Renal cortical epithelial cell (primary cell): ENCODE data around the gene UBASH3A. TPM values are rescaled to one million over a fixed set of nuclear protein-coding genes. Genes with fewer than 3 reads are reported as not detected.

Experiments used
- DNase-seq: peaks from one replicate; pipeline ENCODE4 v3.0.0-alpha.2; 2011; ENCODE audit warnings: low read depth
- total RNA-seq: library from RNA; depleted of rRNA; stranded (reverse); fragments of >200 nt; gene quantifications from 2 replicates; pipeline ENCODE4 v1.2.3, GENCODE V29; 2014

UBASH3A gene
- total RNA-seq, 1 donor from 2014 or later, result not detected

DNA sequence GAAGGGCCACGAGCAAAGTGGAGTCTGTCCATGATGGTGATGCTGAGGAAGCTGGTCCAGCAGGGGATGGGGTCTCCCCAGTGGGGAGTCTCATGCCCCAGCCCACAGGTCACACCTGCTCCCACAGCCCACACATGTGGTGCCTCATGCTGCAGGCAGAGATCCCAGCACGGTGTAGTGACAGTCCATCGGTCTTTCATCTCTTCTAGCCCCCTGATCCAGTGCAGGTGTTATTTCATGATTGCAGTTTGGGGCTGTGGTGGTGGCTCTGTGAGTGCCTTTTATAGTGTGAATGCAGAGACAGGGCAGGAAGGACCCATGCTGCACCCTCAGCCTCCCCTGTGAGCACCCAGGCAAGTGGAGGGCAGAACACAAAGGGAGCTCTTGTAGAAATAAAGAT is 45.0 kb downstream of the UBASH3A start:
- no peak for DNase-seq

DNA sequence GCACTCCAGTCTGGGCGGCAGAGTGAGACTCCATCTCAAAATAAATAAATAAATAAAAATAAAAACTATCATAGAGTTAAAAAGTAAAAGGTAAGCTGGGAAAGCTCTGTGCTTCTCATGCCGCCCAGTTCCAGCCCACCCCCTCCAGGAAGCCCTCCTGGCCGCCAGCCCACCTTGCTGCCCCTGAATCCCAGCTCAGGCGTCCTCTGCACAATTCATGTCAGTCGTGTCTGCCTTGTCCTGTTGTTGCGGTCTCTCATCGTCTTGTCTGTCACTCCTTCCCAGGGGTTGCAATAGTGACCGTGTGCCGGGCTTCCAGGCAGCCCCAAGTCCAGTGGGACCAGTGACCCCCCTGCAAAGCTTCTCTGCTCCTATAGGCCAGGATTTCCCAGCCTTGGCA is 48.2 kb downstream of the UBASH3A start:
- no peak for DNase-seq

DNA sequence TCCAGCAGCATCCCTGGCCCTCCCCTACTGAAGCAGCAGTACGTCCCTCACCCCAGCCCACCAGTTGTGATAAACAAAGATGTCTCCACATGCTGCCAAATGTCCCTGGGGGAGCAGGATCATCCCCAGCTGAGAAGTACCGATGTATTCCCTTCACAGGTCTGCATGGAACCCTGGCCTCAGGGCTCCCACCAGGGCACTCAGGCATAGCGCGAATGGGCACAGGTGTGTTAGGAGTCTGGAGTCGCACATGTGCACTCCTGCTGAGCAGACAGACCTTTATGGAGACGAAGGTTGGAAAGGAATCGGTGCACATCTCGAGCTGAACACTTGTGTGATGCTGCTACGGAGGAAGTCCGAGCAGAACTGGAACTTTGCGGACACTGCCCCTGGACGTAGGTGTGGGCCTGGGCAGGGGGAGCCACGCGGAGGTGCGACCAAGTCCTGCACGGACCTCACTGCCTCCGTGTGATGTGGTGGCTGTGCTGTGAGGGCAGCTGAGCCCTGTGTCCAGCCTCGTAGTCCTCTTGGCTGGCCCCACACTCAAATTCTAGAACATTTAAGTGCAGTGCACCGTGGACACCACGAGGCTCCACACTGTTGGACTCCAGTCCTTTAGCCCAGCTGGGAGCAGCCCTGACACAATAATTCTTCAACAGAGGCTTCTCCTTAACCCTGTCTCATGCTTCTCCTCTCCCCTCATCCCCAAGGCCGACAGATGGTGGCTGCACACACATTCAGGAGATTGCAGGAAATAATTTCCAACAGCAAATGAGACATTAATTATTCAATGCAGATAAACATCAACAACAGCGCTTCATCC is 48.9 kb downstream of the UBASH3A start:
- no peak for DNase-seq

GRCh38 chr21:42453224-42453985 is 49.7 kb downstream of the UBASH3A start:
- DNase-seq, result no peak

- DNase-seq, result no peak
Observed at GRCh38 chr21:42453986-42454570, 50.4 kb downstream of the UBASH3A start.

DNA sequence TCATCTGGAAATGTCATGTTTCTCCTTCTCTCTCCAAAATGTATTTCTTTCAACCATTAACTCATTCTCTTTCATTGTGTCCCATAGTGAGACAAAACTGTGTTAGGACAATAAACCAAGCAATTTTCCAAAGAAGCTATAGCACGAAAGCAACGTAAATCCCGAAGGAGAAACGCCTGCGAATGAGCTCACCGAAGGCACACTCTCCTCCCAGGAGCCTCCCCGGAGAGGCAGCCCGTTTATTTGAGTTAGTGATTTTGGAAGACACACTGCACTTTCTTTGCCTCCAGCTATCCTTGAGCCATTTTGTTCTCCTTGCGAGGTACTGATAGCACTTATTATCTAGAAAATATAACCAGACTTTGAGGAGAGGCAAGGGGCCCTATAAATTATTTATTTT is 51.1 kb downstream of the UBASH3A start:
- no peak for DNase-seq

GRCh38 chr21:42455196-42455595 is 51.5 kb downstream of the UBASH3A start:
- no peak for DNase-seq

GRCh38 chr21:42455754-42456440 is 52.2 kb downstream of the UBASH3A start:
- DNase-seq, result no peak

DNA sequence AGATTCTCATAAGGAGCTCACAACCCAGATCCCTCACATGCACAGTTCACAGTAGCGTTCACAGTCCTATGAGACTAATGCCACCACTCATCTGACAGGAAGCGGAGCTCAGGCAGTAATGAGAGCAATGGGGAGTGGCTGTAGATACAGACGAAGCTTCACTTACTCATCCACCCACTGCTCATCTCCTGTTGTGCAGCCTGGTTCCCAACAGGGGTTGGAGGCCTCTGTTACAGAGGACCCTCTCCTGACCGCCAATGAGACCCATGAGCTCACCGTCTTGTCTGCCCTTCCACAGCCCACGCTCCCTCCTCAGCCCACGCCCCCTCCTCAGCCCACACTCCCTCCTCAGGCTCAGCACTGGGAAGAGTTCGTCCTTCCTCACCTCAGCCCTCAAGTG is 52.8 kb downstream of the UBASH3A start:
- DNase-seq, result no peak

- DNase-seq, result no peak
Observed at GRCh38 chr21:42459082-42459460, 55.4 kb downstream of the UBASH3A start.

DNA sequence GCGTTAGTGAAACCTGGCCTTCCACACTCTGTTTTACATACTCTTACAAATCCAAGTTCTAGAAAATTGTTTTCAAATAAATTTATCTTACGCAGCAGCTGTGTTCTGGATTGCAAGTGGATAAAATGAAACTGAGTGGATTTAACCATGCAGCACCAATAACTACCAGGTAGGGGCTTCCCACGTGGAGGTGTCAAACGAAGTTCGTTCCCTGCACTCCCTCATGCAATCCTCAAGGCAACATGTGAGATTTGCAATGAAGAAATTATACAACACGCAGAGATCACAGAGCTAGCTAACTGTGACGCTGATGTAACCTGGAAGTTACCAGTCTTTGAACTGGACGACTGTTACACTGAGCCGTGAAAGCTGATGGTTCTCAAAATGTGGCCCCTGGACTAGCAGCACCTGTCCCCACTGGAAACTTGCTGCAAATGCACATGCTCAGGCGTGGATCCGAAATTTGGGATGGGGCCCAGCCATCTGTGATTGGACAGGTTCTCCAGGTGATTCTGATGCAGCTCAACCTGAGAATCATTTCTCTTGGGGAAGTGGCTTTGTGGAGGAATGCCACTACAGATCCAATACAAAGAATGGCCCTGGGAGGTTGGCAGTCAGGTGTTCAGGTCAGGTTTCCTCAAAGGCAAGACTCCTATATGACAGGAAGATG is 56.0 kb downstream of the UBASH3A start:
- DNase-seq, result no peak

DNA sequence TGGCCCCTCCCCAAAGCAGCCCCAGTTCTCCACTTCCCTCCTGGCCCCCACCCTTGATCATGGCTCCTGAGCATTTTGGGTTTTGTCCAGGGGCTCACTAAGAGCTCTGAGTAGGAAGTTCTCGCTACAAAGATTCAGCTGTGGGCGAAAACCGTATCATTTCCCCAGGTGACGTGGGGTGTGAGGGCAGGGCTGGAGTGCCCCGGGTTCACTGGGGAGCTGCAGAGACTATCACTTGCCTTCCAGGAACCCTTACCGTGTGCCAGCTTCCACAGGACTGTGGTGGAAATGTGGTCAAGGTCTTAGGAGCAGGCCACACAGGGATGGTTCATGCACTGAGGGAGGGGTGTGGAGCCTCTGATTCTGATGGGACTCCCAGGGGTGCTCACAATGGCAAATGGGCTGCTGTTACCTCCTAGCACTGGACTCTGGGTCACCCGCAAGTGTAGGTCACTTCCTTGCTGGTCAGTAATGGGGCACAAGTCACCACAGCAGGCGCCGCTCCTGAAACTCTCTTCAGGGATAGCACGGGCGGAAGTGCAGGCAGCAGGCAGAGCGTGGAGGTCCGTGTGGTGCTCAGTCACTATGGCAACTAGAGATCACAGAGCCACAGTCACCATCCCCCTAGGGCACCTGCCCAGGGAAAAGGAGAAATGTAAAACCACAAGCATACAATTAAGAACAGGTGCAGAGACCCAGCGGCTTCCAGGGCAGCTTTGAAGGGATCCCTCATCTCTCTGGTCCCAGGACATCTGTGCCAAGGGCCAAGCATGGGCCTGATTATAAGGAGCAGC is 56.9 kb downstream of the UBASH3A start:
- peak; percentile 70 for DNase-seq

DNA sequence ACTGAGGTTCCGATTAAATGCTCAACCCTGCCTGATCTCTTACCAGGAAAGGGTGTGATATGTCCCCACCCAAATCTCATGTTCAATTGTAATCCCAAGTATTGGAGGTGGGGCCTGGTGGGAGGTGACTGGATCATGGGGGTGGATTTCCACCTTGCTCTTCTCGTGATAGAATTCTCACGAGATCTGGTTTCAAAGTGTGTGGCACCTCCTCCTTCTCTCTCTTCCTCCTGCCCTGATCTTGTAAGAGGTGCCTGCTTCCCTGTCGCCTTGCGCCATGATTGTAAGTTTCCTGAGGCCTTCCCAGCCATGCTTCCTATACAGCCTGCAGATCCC is 57.5 kb downstream of the UBASH3A start:
- DNase-seq, result no peak

GRCh38 chr21:42461881-42462877 is 58.5 kb downstream of the UBASH3A start:
- peak; percentile 99 for DNase-seq

DNA sequence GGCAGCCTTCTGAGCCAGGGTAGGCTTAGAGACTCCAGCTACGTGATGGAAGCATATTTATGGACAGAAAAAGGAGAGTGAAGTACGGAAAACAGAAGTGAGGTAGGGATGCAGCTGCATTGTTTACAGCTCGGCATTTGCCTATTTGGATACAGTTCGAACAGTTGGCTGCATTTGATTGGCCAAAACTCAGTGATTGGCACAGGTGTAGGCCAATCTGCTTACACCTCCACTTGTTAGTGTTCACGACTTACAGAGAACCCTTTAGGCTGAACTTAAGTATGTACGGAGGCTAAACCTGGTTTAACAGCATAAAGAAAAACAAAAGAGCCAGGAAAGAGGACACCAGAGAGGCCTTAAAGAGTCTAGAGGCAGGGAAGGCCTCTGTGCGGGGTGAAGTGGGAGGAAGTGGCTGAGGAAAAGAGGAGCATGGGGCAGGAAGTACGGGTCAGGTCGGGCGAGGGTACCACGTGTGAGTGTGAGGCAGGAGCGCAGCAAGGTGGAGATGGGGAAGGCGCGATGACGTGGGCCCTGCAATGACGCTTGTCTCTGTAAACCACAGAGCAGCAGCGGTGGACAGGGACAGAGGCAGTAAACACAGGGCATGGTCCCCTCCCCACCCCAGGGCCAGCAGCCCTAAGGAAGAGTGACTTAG is 60.3 kb downstream of the UBASH3A start:
- no peak for DNase-seq

GRCh38 chr21:42465008-42465802 is 61.5 kb downstream of the UBASH3A start:
- peak; percentile 66 for DNase-seq

GRCh38 chr21:42465803-42466127 is 62.1 kb downstream of the UBASH3A start:
- DNase-seq, result no peak

- DNase-seq, result no peak
Observed at GRCh38 chr21:42466700-42467099, 63.0 kb downstream of the UBASH3A start.
